Thyroid gland (tissue), 4 donors: ENCODE results near the gene ATF3.

Experiments
- POLR2A ChIP-seq, 2 donors: fragments of 450-650 bp; IDR thresholded peaks; one replicate each; pipeline ENCODE4 v1.6.1; 2017; ENCODE audit warnings: antibody characterized with exemption in 2 of 2, mild to moderate bottlenecking in 2 of 2, moderate library complexity in 1 of 2
- TF ChIP-seq, protein P1 (sequence below), 6 experiments: fragments of 200-600 bp in 3 of 6; fragments of 450-650 bp in 3 of 6; sonication (generic) in 3 of 6; IDR thresholded peaks; one replicate each; pipeline ENCODE4 v1.5.1; 2016 to 2019; ENCODE audit warnings: antibody characterized with exemption in 6 of 6, mild to moderate bottlenecking in 2 of 6, inconsistent platforms in 1 of 6, moderate library complexity in 1 of 6

DNA sequence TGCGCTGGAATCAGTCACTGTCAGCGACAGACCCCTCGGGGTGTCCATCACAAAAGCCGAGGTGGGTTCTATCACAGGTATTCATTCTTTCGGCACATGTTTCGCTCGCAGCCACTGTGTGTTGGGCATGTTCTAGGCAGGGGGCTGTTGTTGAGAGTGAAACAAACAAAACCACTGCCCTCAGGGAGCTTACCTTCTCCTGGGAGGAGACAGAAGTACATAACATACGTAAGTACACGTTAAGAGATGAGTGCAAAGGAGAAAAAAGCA, 6.6 kb downstream of the ATF3 start:
- no peak for TF ChIP-seq POLR2A (IDR thresholded peaks at IDR 0.05)
- TF ChIP-seq, protein P1, sequence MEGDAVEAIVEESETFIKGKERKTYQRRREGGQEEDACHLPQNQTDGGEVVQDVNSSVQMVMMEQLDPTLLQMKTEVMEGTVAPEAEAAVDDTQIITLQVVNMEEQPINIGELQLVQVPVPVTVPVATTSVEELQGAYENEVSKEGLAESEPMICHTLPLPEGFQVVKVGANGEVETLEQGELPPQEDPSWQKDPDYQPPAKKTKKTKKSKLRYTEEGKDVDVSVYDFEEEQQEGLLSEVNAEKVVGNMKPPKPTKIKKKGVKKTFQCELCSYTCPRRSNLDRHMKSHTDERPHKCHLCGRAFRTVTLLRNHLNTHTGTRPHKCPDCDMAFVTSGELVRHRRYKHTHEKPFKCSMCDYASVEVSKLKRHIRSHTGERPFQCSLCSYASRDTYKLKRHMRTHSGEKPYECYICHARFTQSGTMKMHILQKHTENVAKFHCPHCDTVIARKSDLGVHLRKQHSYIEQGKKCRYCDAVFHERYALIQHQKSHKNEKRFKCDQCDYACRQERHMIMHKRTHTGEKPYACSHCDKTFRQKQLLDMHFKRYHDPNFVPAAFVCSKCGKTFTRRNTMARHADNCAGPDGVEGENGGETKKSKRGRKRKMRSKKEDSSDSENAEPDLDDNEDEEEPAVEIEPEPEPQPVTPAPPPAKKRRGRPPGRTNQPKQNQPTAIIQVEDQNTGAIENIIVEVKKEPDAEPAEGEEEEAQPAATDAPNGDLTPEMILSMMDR (IDR thresholded peaks at IDR 0.05) = no peak
